ENCODE measurements around the gene CYP27A1. TPM values are rescaled to one million over a fixed set of nuclear protein-coding genes. Genes with fewer than 3 reads are reported as not detected.
A peak's percentile ranks its signal among the peaks of the same experiment; 100 is the strongest.
"Not testable (repeated sequence)": the region's sequence is repeated elsewhere in the genome, so short reads cannot be mapped to it uniquely, and the experiment has no call there.

The CYP27A1 gene
- total RNA-seq, 2 experiments from 2014 or later = not detected

DNA sequence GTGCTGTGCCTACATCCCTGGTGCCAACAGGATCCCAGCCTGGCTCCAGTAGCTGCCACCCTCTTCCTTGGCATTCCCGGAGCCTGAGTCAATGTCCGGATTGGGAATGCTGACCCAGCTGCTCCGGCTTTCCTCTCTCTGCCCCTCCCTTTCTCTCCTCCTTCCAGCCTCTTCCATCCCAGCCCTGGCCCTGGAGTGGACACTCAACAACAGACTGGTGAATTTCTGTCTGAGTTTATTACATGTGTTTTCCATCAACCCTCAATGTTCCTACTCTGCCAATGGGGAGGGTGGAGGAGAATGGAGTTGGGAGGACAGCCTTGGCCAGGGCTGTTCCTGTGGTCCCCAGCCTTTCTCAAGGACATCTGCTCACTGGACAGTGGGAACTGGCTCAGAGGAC is 50.6 kb downstream of the CYP27A1 start:
- CTCF ChIA-PET = interaction anchor here (0.5 to 1.4 kb wide), 2 partner anchors 15 to 455 kb away, joined by 3 read pairs; no protein-coding TSS in a partner anchor
- Mint-ChIP-seq H3K4me1 (no peaks in the 10 kb centered on the region), H3K27ac (no peak overlapping the region), H3K27me3 (peaks cover 34% of the 10 kb centered on the region), H3K36me3 (no peaks in the 10 kb centered on the region), H3K4me3 (no peak overlapping the region), H3K9me3 (ENCODE audit: low read depth) (no peaks in the 10 kb centered on the region)
- ATAC-seq (no peak), DNase-seq (no peak)

DNA sequence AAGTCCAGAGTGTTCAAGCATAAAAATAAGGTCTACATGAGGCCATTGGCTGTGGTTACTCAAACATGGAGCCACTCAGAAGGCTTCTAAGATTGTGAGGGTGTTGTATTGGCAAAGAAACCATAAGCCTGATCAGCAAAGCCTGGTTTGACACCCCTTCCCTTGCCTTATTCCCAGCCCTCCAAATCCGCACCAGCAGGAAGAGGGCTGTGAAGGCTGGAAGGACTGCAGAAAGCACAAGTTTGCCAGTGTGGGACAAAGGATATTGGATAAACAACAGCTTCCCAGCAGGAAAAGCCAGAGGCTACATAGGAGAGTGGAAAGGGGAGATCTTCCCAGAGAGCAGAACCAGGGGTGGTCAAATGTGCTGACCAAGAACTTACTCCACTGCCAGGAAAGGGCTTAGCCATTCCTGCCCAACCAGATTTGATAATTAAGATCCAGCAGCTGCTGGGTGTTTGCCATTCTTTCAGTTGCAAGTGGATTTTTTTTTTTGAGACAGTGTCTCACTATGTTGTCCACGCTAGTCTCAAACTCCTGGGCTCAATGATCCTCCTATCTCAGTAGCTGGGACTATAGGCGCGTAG is 51.2 kb downstream of the CYP27A1 start:
- no peaks in the 10 kb centered on the region for H3K4me1 Mint-ChIP-seq
- H3K36me3 Mint-ChIP-seq = no peaks in the 10 kb centered on the region
- ATAC-seq (no peak), DNase-seq (no peak)
- CTCF ChIA-PET = no interaction called here
- no peak overlapping the region for H3K4me3 Mint-ChIP-seq
- peaks cover 39% of the 10 kb centered on the region for H3K27me3 Mint-ChIP-seq
- no peak overlapping the region for H3K27ac Mint-ChIP-seq
- H3K9me3 Mint-ChIP-seq (ENCODE audit: low read depth) = no peaks in the 10 kb centered on the region

- no peak for DNase-seq
- CTCF ChIA-PET = no interaction called here
Measured at GRCh38 chr2:218834685-218835084, 52.7 kb downstream of the CYP27A1 start.

GRCh38 chr2:218837495-218837894 is 55.5 kb downstream of the CYP27A1 start:
- CTCF ChIA-PET = interaction anchor here (1.1 to 1.4 kb wide), 2 partner anchors 10 to 192 kb away, joined by 3 to 4 read pairs; no protein-coding TSS in a partner anchor
- no peaks in the 10 kb centered on the region for H3K9me3 Mint-ChIP-seq (ENCODE audit: low read depth)
- H3K27me3 Mint-ChIP-seq = peaks cover 54% of the 10 kb centered on the region
- no peak for ATAC-seq
- DNase-seq = no peak
- no peak overlapping the region for H3K27ac Mint-ChIP-seq
- no peak overlapping the region for H3K4me3 Mint-ChIP-seq
- H3K36me3 Mint-ChIP-seq = no peaks in the 10 kb centered on the region
- H3K4me1 Mint-ChIP-seq = no peaks in the 10 kb centered on the region

More at GRCh38 chr2:218834685-218835084, 52.7 kb downstream of the CYP27A1 start:
- ATAC-seq = no peak
- H3K27me3 Mint-ChIP-seq = peaks cover 50% of the 10 kb centered on the region
- H3K4me1 Mint-ChIP-seq = no peaks in the 10 kb centered on the region
- H3K4me3 Mint-ChIP-seq = no peak overlapping the region
- H3K36me3 Mint-ChIP-seq = no peaks in the 10 kb centered on the region
- H3K27ac Mint-ChIP-seq = no peak overlapping the region
- H3K9me3 Mint-ChIP-seq (ENCODE audit: low read depth) = no peaks in the 10 kb centered on the region

DNA sequence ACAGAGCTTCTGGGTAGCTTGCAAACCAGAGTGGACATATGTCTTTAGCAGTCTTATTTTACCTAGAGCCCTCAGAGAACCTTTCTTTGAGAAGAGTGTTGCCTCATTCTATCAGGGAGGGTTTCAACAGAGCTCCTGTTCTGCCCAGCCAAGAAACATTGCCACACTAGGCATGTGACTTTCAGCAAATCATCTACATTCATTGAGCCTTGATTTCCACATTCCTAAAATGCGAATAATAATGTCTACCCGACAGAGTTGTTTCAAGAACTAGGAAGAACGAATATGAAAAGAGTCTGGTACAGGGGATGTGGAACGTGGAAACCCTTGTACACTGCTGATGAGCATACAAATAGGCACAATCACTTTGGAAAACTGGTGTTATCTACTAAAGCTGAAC is 57.5 kb downstream of the CYP27A1 start:
- peaks cover 51% of the 10 kb centered on the region for H3K27me3 Mint-ChIP-seq
- DNase-seq (no peak), ATAC-seq (no peak)
- CTCF ChIA-PET = interaction anchor here (0.7 to 0.9 kb wide), 2 partner anchors 8 to 192 kb away, joined by 3 read pairs; no protein-coding TSS in a partner anchor
- H3K4me1 Mint-ChIP-seq = no peaks in the 10 kb centered on the region
- H3K9me3 Mint-ChIP-seq (ENCODE audit: low read depth) = no peaks in the 10 kb centered on the region
- no peaks in the 10 kb centered on the region for H3K36me3 Mint-ChIP-seq
- no peak overlapping the region for H3K4me3 Mint-ChIP-seq
- no peak overlapping the region for H3K27ac Mint-ChIP-seq

DNA sequence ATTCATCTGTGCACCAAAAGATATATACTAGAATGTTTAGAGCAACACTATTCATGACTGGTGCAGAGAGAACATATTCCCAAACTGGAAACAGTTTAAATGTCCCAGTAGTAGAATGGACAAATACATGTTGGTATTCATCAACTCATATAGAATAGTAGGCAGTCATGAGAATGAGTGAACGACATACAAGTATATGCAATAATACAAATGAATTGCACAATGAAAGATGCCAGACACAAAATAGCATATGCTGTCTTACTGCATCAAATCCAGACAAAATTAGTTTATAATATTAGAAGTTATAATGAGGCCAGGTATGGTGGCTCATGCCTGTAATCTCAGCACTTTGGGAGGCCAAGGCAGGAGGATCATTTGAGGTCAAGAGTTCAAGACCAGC is 57.9 kb downstream of the CYP27A1 start:
- no peak for ATAC-seq
- Mint-ChIP-seq H3K27me3 (peaks cover 49% of the 10 kb centered on the region), H3K4me3 (no peak overlapping the region)

GRCh38 chr2:218844334-218844733 is 62.4 kb downstream of the CYP27A1 start:
- H3K36me3 Mint-ChIP-seq; CTCF ChIA-PET; H3K9me3 Mint-ChIP-seq (ENCODE audit: low read depth); ATAC-seq; H3K4me3 Mint-ChIP-seq; H3K4me1 Mint-ChIP-seq; DNase-seq; H3K27ac Mint-ChIP-seq: not testable (repeated sequence)
- peaks cover 26% of the 10 kb centered on the region for H3K27me3 Mint-ChIP-seq

More for the DNA sequence above, 57.9 kb downstream of the CYP27A1 start:
- no peak for DNase-seq
- Mint-ChIP-seq H3K27ac (no peak overlapping the region), H3K4me1 (no peaks in the 10 kb centered on the region), H3K36me3 (no peaks in the 10 kb centered on the region), H3K9me3 (ENCODE audit: low read depth) (no peaks in the 10 kb centered on the region)
- CTCF ChIA-PET = interaction anchor here (0.9 kb wide), 1 partner anchor 192 kb away, joined by 3 read pairs; no protein-coding TSS in a partner anchor

- H3K36me3 Mint-ChIP-seq; H3K4me1 Mint-ChIP-seq; ATAC-seq; H3K4me3 Mint-ChIP-seq; H3K9me3 Mint-ChIP-seq (ENCODE audit: low read depth); DNase-seq; H3K27ac Mint-ChIP-seq: not testable (repeated sequence)
- peaks cover 28% of the 10 kb centered on the region for H3K27me3 Mint-ChIP-seq
- CTCF ChIA-PET = interaction anchor here (0.5 to 4.1 kb wide), 51 partner anchors 8 to 577 kb away, joined by 3 to 82 read pairs (median 4); partner anchors contain the start of genes AAMP, ANKZF1, ATG9A and BCS1L
Measured at GRCh38 chr2:218846963-218847362, 65.0 kb downstream of the CYP27A1 start.

GRCh38 chr2:218849721-218850120 is 67.8 kb downstream of the CYP27A1 start:
- no peak overlapping the region for H3K4me3 Mint-ChIP-seq
- CTCF ChIA-PET = interaction anchor here (0.7 to 4.1 kb wide), 10 partner anchors 9 to 506 kb away, joined by 3 to 82 read pairs (median 3); partner anchors contain the start of genes BCS1L, CYP27A1 and ZNF142
- no peaks in the 10 kb centered on the region for H3K9me3 Mint-ChIP-seq (ENCODE audit: low read depth)
- H3K4me1 Mint-ChIP-seq = peaks cover 4% of the 10 kb centered on the region
- H3K27me3 Mint-ChIP-seq = peaks cover 38% of the 10 kb centered on the region
- DNase-seq = no peak
- no peak overlapping the region for H3K27ac Mint-ChIP-seq
- ATAC-seq = no peak
- no peaks in the 10 kb centered on the region for H3K36me3 Mint-ChIP-seq

DNA sequence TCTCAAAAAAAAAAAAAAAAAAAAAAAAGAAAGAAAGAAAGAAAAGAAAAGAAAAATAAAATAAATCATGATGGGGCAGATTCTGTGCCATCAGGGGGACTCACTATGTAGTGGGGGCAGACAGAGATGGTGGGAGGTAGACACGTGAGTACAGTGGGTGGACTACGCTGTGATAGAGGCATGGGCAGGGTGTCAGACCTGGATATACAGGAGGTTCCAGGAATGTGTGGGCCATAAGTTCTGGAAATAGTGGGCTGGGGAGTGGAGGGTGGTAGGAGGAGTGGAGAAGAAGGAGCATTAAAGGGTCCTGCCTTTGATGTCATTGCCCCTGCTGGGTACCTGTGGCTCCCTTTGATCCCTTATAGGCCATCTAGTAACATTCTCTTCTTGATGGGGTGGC is 68.8 kb downstream of the CYP27A1 start:
- H3K4me1 Mint-ChIP-seq = peaks cover 4% of the 10 kb centered on the region
- H3K27ac Mint-ChIP-seq = no peak overlapping the region
- no peaks in the 10 kb centered on the region for H3K36me3 Mint-ChIP-seq
- CTCF ChIA-PET = interaction anchor here (0.7 to 4.1 kb wide), 12 partner anchors 8 to 213 kb away, joined by 3 to 82 read pairs (median 4); partner anchors contain the start of genes BCS1L, CYP27A1 and ZNF142
- ATAC-seq (no peak), DNase-seq (no peak)
- H3K9me3 Mint-ChIP-seq (ENCODE audit: low read depth) = no peaks in the 10 kb centered on the region
- H3K4me3 Mint-ChIP-seq = no peak overlapping the region
- H3K27me3 Mint-ChIP-seq = peaks cover 49% of the 10 kb centered on the region

DNA sequence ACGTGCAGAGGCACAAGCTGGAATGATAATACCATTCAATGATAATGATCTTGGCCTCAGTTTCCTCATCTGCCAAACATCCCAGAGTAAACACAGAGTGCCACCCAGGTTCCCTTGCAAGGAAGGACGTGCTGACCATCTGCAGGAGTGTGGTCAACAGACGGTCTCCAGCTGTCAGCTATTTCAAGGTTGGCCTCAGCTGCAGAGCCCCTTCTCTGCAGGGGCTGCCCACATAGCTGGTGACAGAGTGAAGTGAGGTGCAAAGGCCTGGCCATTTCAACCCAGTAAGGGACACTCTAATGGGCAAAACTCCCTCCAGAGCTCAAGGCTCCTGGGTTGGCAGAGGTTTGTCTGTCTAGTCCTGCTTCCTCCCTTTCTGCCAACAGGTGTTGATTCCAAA is 69.3 kb downstream of the CYP27A1 start:
- CTCF ChIA-PET = interaction anchor here (0.9 to 3.1 kb wide), 9 partner anchors 23 to 144 kb away, joined by 3 to 38 read pairs (median 5); partner anchors contain the start of gene CYP27A1
- peaks cover 54% of the 10 kb centered on the region for H3K27me3 Mint-ChIP-seq
- H3K9me3 Mint-ChIP-seq (ENCODE audit: low read depth) = no peaks in the 10 kb centered on the region
- no peak for DNase-seq
- H3K4me3 Mint-ChIP-seq = no peak overlapping the region
- H3K4me1 Mint-ChIP-seq = peaks cover 4% of the 10 kb centered on the region
- H3K36me3 Mint-ChIP-seq = no peaks in the 10 kb centered on the region
- no peak overlapping the region for H3K27ac Mint-ChIP-seq
- ATAC-seq = no peak

DNA sequence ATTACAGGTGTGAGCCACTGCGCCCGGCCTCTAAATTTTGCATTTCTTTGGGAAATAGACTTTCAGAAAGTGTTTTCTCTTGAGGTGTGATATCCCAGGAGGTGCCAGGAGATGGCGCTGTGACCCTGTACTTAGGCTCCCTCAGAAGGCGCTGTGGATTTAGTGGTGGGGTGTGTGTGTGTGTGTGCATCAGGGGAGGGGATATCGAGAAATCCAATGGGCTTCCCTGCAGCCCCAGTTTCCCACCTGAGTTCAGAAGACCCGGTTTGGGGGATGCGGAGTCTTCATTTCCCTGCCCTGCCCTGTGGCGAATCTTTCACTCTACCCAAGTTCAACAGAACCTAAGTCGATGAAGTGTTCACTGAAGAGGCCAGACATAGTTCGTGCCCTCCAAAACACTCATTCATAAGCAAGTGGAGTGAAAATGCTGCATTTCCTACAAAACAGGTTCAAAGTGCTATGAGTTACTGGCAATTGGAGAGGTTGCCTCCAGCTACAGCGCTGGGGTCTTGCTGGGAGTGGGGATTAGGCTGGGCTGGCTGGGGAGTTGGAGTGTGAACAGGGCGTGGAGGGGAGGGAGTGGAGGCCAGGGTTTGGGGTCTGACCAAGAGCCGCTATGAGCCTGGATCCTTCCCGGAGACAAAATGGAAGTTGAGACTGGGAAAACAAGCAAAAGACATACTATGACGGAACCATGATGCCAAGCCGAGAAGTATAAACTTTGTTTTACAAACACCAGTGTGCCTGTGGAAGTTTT is 71.1 kb downstream of the CYP27A1 start:
- Mint-ChIP-seq H3K27ac (no peak overlapping the region), H3K9me3 (ENCODE audit: low read depth) (no peaks in the 10 kb centered on the region)
- CTCF ChIA-PET = interaction anchor here (0.8 to 3.1 kb wide), 17 partner anchors 12 to 205 kb away, joined by 3 to 38 read pairs (median 3); no protein-coding TSS in a partner anchor

GRCh38 chr2:218853766-218854165 is 71.8 kb downstream of the CYP27A1 start:
- H3K4me1 Mint-ChIP-seq = no peaks in the 10 kb centered on the region
- no peaks in the 10 kb centered on the region for H3K9me3 Mint-ChIP-seq (ENCODE audit: low read depth)
- ATAC-seq (peak; percentile 37), DNase-seq (no peak)
- no peaks in the 10 kb centered on the region for H3K36me3 Mint-ChIP-seq
- H3K27ac Mint-ChIP-seq = no peak overlapping the region
- no peak overlapping the region for H3K4me3 Mint-ChIP-seq
- H3K27me3 Mint-ChIP-seq = peaks cover 76% of the 10 kb centered on the region
- CTCF ChIA-PET = interaction anchor here (0.8 to 3.1 kb wide), 11 partner anchors 16 to 205 kb away, joined by 3 to 38 read pairs (median 3); no protein-coding TSS in a partner anchor

More for the DNA sequence above, 71.1 kb downstream of the CYP27A1 start:
- H3K4me3 Mint-ChIP-seq = no peak overlapping the region
- H3K27me3 Mint-ChIP-seq = peaks cover 70% of the 10 kb centered on the region
- ATAC-seq (peak; percentile 68), DNase-seq (peak; percentile 73)
- no peaks in the 10 kb centered on the region for H3K4me1 Mint-ChIP-seq
- H3K36me3 Mint-ChIP-seq = no peaks in the 10 kb centered on the region

All from activated CD8-positive, alpha-beta memory T cell treated with anti-CD3 and anti-CD28 coated beads, Interleukin-2, amount 10 ng/mL, durations not matched to agents 7 days and 5 days (primary cell).